Skeletal muscle tissue (tissue), 4 donors: ENCODE results near the gene AHDC1. TPM values are rescaled to one million over a fixed set of nuclear protein-coding genes. Genes with fewer than 3 reads are reported as not detected.

Experiments used
- H3K27ac ChIP-seq: one replicate; pipeline ENCODE4 v1.7.0; 2013; ENCODE audit warnings: mild to moderate bottlenecking, low read depth, low read length, inconsistent platforms
- H3K27me3 ChIP-seq, 3 donors: one replicate each; pipeline ENCODE4 v1.7.0; 2013; ENCODE audit warnings: low read length in 3 of 3; ENCODE audit not compliant: control insufficient read depth in 3 of 3, insufficient read depth in 3 of 3
- H3K36me3 ChIP-seq, 3 donors: one replicate each; pipeline ENCODE4 v1.7.0; 2013; ENCODE audit warnings: low read length in 3 of 3; ENCODE audit not compliant: control insufficient read depth in 3 of 3, insufficient read depth in 3 of 3
- H3K4me1 ChIP-seq, 3 donors: one replicate each; pipeline ENCODE4 v1.7.0; 2013; ENCODE audit warnings: low read length in 3 of 3, mild to moderate bottlenecking in 3 of 3; ENCODE audit not compliant: control insufficient read depth in 3 of 3, insufficient read depth in 3 of 3
- H3K4me3 ChIP-seq, 3 donors: one replicate each; pipeline ENCODE4 v1.7.0; 2013; ENCODE audit warnings: low read length in 3 of 3
- H3K9ac ChIP-seq, 3 donors: one replicate each; pipeline ENCODE4 v1.7.0; 2013; ENCODE audit warnings: low read length in 3 of 3, mild to moderate bottlenecking in 3 of 3, moderate library complexity in 2 of 3, low read depth in 1 of 3
- H3K9me3 ChIP-seq, 3 donors: one replicate each; pipeline ENCODE4 v1.7.0; 2013; ENCODE audit warnings: low read length in 3 of 3; ENCODE audit not compliant: control insufficient read depth in 3 of 3
- total RNA-seq: library from RNA; depleted of rRNA; stranded (reverse); fragments of >200 nt; gene quantifications from one replicate; pipeline ENCODE4 v1.2.3, GENCODE V29; 2014
- donor health status: Osteomylitis.

Gene AHDC1
- total RNA-seq, 1 donor from 2014 or later, result 19.8 TPM

DNA sequence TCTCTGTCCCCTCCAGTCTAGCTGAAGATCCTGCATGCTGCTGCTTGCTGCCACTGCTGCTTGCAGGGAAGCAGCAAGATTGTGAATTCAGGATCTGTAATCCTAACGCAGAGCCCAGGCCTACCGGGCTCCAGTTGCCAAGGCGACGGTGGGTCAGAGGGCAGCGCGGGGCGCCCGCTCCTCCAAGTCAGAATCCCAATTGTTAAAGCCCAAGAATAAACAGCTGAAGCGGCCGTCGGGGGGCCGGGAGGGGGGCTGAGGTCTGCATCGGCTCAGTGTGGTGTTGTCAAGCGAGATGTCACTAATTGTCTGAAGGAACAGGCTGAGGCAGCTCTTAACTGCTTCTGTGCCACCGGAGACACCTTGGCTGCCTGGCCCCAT is 36.8 kb downstream of the AHDC1 start:
- Histone ChIP-seq H3K27ac (peak overlapping the region; percentile 94), H3K4me3 (peak overlapping the region in 2 of 3 donors; percentile 69 to 72), H3K4me1 (peaks cover 91 to 97% (median 96%) of the 10 kb centered on the region in 3 donors), H3K27me3 (no peaks in the 10 kb centered on the region), H3K9me3 (no peaks in the 10 kb centered on the region), H3K36me3 (peaks cover 0 to 5% (median 0%) of the 10 kb centered on the region in 3 donors), H3K9ac (peak overlapping the region; percentile 57 to 87 (median 62))

DNA sequence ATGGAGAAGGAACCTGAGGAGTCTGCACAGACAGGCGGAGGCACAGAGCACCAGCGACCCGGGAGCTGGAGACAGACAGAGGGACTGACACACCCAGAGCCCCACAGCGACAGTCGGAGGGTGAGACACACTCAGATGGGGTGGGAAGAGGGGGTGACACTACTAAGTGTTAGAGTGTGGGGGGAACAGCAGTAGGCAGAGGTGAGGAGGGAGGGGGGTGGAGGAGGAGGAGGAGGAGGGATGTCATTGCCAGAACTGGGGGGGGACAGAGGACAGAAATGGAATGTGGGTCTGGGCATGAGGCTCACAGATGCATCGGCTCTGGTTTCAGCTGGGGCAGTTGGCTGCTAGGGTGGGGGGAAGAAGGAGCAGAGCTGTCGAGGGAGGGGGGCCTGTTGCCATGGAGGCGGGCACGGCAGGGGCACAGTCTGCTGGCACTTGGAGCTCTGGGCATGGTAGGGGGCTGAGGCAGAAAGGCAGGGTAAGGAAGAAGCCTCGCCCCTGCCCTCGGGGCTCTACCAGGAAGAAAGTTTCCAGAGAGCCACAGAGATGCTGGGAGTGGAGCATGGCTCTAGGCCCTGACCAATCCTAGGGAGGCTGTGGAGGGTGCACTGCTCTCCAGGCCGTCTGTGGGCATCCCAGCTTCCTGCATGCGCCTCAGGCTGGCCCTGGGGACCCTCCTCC is 37.3 kb downstream of the AHDC1 start:
- Histone ChIP-seq H3K27me3 (no peaks in the 10 kb centered on the region), H3K36me3 (peaks cover 0 to 5% (median 0%) of the 10 kb centered on the region in 3 donors), H3K9me3 (no peaks in the 10 kb centered on the region), H3K27ac (peak overlapping the region; percentile 94), H3K4me1 (peaks cover 91 to 97% (median 96%) of the 10 kb centered on the region in 3 donors), H3K9ac (peak overlapping the region; percentile 71 to 87 (median 74)), H3K4me3 (peak overlapping the region; percentile 41 to 72 (median 70))

DNA sequence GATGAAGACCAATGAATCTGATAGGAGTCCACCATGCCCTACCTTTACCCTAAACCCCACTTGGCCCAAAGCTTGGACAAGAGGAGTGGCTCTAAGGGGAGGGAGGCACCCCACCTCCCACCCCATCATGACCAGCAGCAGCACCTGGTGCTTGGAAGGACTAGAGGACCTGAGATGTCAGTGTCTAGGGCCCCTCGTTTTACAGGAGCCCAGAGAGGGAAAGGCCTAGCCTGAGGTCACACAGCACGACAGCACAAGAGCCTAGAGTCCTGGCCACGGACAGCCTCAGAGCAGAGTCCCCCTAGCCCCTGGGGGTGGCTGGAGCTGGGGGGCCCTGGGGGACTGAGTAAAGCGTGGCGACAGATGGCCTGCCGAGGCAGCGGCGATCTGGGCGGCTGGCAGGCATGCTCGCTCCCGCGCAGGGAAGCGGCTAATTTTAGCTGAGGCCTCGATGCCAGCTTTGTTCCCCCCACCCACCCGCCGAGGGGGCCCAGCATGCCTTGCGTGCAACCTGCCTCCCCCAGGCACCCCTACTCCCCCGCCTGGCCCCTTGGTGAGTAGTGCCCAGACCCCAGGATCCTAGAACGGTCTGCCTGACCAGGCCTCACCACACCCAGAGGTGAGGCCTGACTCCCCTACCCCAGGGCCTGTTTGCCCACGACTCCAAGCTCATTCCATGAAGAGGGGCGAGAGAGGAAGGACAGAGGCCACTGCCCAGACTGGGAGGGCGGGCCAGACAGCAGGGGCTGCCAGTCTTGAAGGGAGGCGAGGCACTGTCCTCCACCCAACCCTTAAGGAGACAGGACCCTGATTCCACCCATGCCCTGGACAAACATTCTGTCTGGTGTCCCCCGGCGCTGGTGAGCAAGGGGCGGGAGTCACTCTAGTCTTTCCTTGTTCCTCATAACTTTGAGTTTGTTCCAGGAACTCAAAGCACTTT is 39.0 kb downstream of the AHDC1 start:
- Histone ChIP-seq H3K9ac (peak overlapping the region; percentile 73 to 87 (median 74)), H3K4me1 (peaks cover 91 to 98% (median 96%) of the 10 kb centered on the region in 3 donors), H3K36me3 (peaks cover 2 to 5% (median 4%) of the 10 kb centered on the region in 3 donors), H3K4me3 (peak overlapping the region; percentile 65 to 70 (median 70)), H3K27ac (peak overlapping the region; percentile 94), H3K27me3 (no peaks in the 10 kb centered on the region), H3K9me3 (no peaks in the 10 kb centered on the region)

DNA sequence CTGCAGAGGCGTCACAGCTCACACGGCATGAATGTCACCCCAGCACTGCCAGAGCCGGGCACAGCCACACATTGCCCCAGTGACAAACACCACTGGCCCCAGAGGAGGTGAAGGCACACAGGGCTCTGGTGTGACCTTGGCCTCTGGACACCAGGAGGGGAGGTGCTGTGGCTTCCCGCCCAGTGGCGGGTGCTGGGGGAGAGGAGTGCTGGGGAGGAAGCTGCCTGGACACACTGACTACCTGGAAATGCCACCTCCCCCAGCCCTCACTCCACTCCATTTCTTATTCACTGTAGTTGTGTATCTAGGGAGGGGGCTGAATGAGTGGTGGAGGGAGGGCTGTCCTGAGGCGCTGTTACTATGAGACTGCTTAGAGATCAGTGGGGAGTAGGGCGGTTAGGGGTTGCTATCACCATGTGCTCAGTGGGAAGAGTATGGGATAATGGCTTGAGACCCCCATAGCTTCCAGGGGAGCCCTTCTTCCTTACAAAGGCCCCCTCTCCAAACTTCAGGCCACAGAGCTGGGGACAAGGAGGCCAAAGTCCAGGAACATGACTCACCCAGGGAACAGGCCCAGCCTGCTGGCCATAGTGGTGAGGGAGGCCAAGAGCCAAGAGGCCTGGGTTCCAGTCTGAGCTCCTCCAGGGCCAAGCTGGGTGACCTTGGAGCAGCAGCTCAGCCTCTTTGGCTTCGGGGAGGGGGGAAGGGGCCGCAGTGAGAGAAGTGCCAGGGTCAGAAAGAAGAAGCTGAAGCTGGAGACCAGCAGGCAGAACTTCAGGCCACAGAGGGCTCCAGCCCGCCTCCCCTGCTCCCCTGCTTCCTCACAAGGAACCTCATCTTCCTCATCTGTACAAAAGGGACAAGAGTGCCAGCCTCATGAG is 40.1 kb downstream of the AHDC1 start:
- Histone ChIP-seq H3K27ac (peak overlapping the region; percentile 94), H3K27me3 (no peaks in the 10 kb centered on the region), H3K4me3 (peak overlapping the region; percentile 65 to 70 (median 70)), H3K9me3 (no peaks in the 10 kb centered on the region), H3K36me3 (peaks cover 3 to 5% (median 4%) of the 10 kb centered on the region in 3 donors), H3K9ac (peak overlapping the region; percentile 73 to 87 (median 74)), H3K4me1 (peaks cover 89 to 97% (median 91%) of the 10 kb centered on the region in 3 donors)

DNA sequence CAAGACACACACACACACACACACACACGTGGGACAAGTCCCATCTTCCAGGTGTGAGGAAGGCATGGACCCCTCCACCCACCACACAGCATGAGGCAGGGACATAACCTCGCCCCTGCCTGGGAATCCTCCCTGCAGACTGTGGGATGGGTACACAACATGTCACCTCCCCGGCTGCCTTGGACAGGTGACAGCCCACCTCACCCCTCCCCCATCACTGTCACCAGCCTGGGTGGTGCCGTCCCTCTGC is 40.7 kb downstream of the AHDC1 start:
- peak overlapping the region; percentile 10 to 61 (median 34) for H3K4me3 ChIP-seq
- peak overlapping the region; percentile 27 to 87 (median 74) for H3K9ac ChIP-seq
- peak overlapping the region; percentile 94 for H3K27ac ChIP-seq
- no peaks in the 10 kb centered on the region for H3K27me3 ChIP-seq
- peaks cover 8 to 10% (median 9%) of the 10 kb centered on the region in 3 donors for H3K36me3 ChIP-seq
- no peaks in the 10 kb centered on the region for H3K9me3 ChIP-seq
- H3K4me1 ChIP-seq, result peaks cover 92 to 98% (median 96%) of the 10 kb centered on the region in 3 donors

DNA sequence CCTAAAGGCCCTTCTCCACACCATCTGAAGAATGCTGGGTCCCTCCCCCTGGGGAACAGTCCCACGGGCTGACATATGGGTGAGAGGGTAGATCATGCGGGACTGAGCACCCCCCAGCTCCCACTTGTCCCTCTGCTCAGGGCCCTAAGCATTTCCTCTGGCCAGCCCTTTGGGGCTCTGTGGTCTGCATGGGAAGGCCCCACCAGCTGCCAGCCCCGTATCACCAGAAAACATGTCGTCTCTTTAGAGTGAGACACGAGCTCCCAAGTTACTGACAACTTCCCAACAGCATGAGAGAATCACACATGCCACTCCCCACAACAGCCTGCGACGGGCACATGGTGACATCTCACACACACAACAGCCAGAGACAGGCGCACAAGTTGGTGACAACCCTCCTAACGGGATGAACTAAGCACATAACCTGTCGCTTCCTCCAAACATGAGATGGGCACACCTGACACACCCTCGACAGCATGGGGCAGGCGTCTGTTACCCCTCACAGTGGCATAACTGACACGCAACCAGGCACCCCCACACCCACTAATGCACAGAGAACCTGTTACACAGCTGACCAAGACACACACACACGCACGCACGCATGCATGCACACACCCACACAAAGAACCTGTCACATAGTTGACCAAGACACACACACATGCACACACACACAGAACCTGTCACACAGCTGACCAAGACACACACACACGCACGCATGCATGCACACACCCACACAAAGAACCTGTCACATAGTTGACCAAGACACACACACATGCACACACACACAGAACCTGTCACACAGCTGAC is 41.2 kb downstream of the AHDC1 start:
- H3K9ac ChIP-seq, result peak overlapping the region; percentile 68 to 87 (median 74)
- H3K4me3 ChIP-seq, result peak overlapping the region; percentile 10 to 61 (median 34)
- H3K27me3 ChIP-seq, result no peaks in the 10 kb centered on the region
- no peaks in the 10 kb centered on the region for H3K9me3 ChIP-seq
- peaks cover 92 to 98% (median 96%) of the 10 kb centered on the region in 3 donors for H3K4me1 ChIP-seq
- peaks cover 11 to 14% (median 13%) of the 10 kb centered on the region in 3 donors for H3K36me3 ChIP-seq
- H3K27ac ChIP-seq, result peak overlapping the region; percentile 94

DNA sequence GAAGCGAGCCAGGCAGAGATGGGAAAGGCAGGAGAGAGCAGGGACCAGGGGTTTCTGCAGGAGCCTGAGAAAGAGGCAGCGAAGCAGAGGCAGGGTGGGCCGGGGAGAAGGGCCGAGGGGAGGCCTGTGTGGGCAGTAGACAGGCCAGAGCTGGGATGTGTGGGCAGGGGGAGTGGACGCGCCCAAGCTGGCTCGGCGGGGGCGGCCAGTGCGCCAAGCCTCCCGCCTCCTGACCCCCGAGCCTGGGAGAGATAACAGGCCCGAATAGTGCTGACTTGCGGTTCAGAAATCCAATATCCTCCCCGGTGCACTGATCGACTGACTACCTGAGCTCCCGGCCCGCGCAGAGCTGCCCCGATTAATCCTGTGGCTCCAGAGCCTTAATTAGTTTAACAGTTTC is 41.9 kb downstream of the AHDC1 start:
- Histone ChIP-seq H3K27ac (peak overlapping the region; percentile 94), H3K9me3 (no peaks in the 10 kb centered on the region), H3K9ac (peak overlapping the region; percentile 59 to 87 (median 68)), H3K36me3 (peaks cover 13 to 15% (median 14%) of the 10 kb centered on the region in 3 donors), H3K4me3 (peak overlapping the region; percentile 5 to 52 (median 34)), H3K4me1 (peaks cover 90 to 97% (median 94%) of the 10 kb centered on the region in 3 donors), H3K27me3 (no peaks in the 10 kb centered on the region)

DNA sequence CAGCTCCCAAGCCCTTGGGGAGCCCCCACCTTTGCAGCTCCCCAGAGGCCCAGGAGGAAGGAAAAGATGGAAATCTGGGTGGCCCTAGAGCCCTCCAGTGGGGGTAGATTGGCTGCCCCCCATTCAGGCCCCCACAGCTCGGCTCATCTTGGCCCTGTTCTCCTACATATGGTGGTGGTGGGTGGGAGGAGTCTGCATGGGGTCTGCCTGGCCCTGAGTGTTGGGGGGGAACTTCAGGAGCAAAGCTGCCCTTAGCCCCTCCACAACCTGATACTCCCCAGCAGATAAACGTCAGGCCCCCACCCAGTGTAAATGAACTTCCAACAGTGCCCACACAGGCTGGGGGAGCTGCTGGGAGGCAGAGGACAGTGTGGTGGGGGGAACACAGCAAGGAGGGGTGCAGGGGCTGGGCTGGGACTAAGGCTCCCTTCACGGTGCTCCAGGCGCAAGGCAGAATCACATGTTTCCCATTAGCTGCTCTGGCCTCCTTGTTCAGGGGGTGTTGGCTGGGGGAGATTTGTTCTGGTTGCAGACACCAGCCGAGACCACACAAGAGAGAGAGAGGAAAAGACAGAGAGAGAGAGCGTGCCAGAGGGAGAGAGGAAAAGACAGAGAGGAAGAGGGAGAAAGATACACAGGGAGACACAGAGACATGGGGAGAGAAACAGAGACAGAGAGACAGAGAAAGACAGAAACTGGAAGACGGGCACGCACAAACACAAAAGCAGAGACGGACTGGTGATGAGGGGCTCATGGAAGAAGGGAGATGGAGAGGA is 42.6 kb downstream of the AHDC1 start:
- Histone ChIP-seq H3K27ac (peak overlapping the region; percentile 94), H3K9me3 (no peaks in the 10 kb centered on the region), H3K27me3 (no peaks in the 10 kb centered on the region), H3K4me3 (peak overlapping the region; percentile 5 to 52 (median 34)), H3K4me1 (peaks cover 87 to 94% (median 94%) of the 10 kb centered on the region in 3 donors), H3K36me3 (peaks cover 13 to 15% (median 14%) of the 10 kb centered on the region in 3 donors), H3K9ac (peak overlapping the region; percentile 23 to 87 (median 59))
